Measurements from ENCODE around the gene MTA2. TPM values are rescaled to one million over a fixed set of nuclear protein-coding genes. Genes with fewer than 3 reads are reported as not detected.
"Not testable (repeated sequence)": the region's sequence is repeated elsewhere in the genome, so short reads cannot be mapped to it uniquely, and the experiment has no call there.

MTA2 gene
- total and polyA plus RNA-seq, 2 of the 8 experiments (the other 6 are each of a cell fraction or from before 2014, with no cell fraction given), result 25.7 to 114 TPM

DNA sequence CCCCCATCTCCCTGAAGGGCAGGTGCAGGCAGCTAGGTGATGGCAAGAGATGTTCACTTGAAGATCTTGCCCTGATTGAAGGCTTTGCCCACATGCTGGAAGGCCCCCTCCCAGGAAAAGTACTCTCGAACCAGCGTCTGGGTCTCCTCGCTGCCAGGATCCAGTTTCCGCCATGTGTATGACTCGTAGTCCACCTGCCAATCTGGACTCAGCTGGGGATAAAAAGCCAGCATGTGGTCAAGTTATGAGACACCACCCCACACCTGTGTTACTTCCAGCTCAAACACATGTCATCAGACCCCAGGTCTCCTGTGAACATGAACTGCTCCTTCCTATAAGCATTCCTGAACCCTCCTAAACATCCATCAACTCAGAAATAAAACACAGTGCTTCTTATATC is 42.0 kb downstream of the MTA2 start:
- H4K91ac ChIP-seq (replicated peaks; ENCODE audit: insufficient read length, low read length); H2BK5ac ChIP-seq (ENCODE audit: low read depth, low read length); H3K79me1 ChIP-seq (ENCODE audit: low read depth, low read length); H3K14ac ChIP-seq (ENCODE audit: insufficient read length); DNase-seq (ENCODE audit: low read depth in 1 of 2, low spot score in 2 of 2); H4K8ac ChIP-seq (ENCODE audit: extremely low read depth, insufficient read depth, low read length); H2BK12ac ChIP-seq (ENCODE audit: low read depth, low read length); H3K56ac ChIP-seq (replicated peaks; ENCODE audit: insufficient read length, low read depth, low read length); H4K5ac ChIP-seq (ENCODE audit: insufficient read length, low read depth, low read length); H3K23me2 ChIP-seq (ENCODE audit: low read depth, low read length); H2BK20ac ChIP-seq (ENCODE audit: low read length); H2BK15ac ChIP-seq (ENCODE audit: low read length); H3K18ac ChIP-seq (ENCODE audit: extremely low read depth, low read length); H3K4ac ChIP-seq (replicated peaks; ENCODE audit: insufficient read length, low read depth, low read length); H2BK120ac ChIP-seq (replicated peaks; ENCODE audit: low read depth, low read length); H3K27me3 ChIP-seq (replicated peaks in 1 of 4; ENCODE audit: control insufficient read depth in 3 of 4, extremely low read depth in 1 of 4, insufficient read depth in 3 of 4, low read length in 3 of 4); FAIRE-seq; H3K9me3 ChIP-seq (ENCODE audit: insufficient read depth in 2 of 2, low read depth in 1 of 2, low read length in 1 of 2); H3K23ac ChIP-seq (ENCODE audit: insufficient read length); H2AFZ ChIP-seq (ENCODE audit: low read length); H3K4me2 ChIP-seq (ENCODE audit: insufficient read depth in 1 of 2, low read depth in 2 of 2, low read length in 2 of 2): not testable (repeated sequence)
- 91% methylated on average over 5 of the region's 5 CpGs; no CpG with 5 or more reads in 1 of the 2 experiments for WGBS, 2 experiments (ENCODE audit: extremely low coverage in 1 of 2, insufficient coverage in 1 of 2, insufficient read length in 1 of 2, insufficient replicate concordance in 2 of 2, low coverage in 1 of 2, low lambda C conversion rate in 2 of 2, missing lambda C conversion rate in 1 of 2)
- Histone ChIP-seq H3K4me1 (replicated peaks in 1 of 4; ENCODE audit: control insufficient read depth in 3 of 4, insufficient read depth in 4 of 4, low read length in 3 of 4) (peaks cover 20 to 37% (median 24%) of the 10 kb centered on the region in 4 experiments), H3K79me2 (ENCODE audit: control insufficient read depth in 1 of 2, insufficient read depth in 2 of 2, low read length in 2 of 2) (peaks cover 0 to 20% of the 10 kb centered on the region in 2 experiments; a peak in 2 of 4 replicates), H3K9ac (replicated peaks in 1 of 4; ENCODE audit: extremely low read depth in 1 of 4, low read depth in 3 of 4, low read length in 3 of 4) (peak overlapping the region in 1 of 4 experiments; percentile 7; a peak in 2 of 7 replicates), H4K20me1 (replicated peaks in 1 of 2; ENCODE audit: control insufficient read depth in 1 of 2, insufficient read depth in 2 of 2, low read length in 2 of 2) (peaks cover 14 to 33% of the 10 kb centered on the region in 2 experiments), H3K36me3 (ENCODE audit: control insufficient read depth in 2 of 4, insufficient read depth in 4 of 4, low read length in 3 of 4) (peaks cover 20 to 51% (median 34%) of the 10 kb centered on the region in 4 experiments), H3K27ac (ENCODE audit: low read depth, low read length) (peak overlapping the region; percentile 55; the same call in 1 of the 2 replicates), H2AK5ac (ENCODE audit: low read depth, low read length) (peak overlapping the region; percentile 4; the same call in 1 of the 2 replicates), H3K4me3 (ENCODE audit: extremely low read depth in 1 of 4, insufficient read depth in 2 of 4, low read depth in 3 of 4, low read length in 4 of 4) (peak overlapping the region in 1 of 4 experiments; percentile 27; a peak in 1 of 8 replicates)
- POLR2A ChIA-PET (ENCODE audit: partially characterized antibody), result interaction anchor here (1.0 to 20.7 kb wide), 16 partner anchors 2 to 135 kb away, joined by 3 to 336 read pairs (median 6); partner anchors contain the start of genes AHNAK, C11orf98, CSKMT and EEF1G
- 0 out of 3 replicates have a peak, but pooled peaks of 1 of the 2 experiments have one; percentile 8 for TF ChIP-seq POLR2A (IDR thresholded peaks at IDR 0.05; ENCODE audit: control extremely low read depth in 1 of 2, low read depth in 2 of 2, low read length in 2 of 2)
- CTCF ChIA-PET (ENCODE audit: partially characterized antibody), result interaction anchor here (0.6 to 10.9 kb wide), 25 partner anchors 9 to 343 kb away, joined by 3 to 161 read pairs (median 5); partner anchors contain the start of genes AHNAK and EEF1G

Measured in H1 (cell line).